HG03460 (cell line): ENCODE measurements around the gene GUCA1A.
"Not testable (repeated sequence)": the region's sequence is repeated elsewhere in the genome, so short reads cannot be mapped to it uniquely, and the experiment has no call there.

ENCODE experiments used
- ATAC-seq: cut with Tn5 transposase; IDR thresholded peaks from one replicate; pipeline ENCODE4 v1.9.1; 2021; ENCODE audit not compliant: unreplicated experiment

Gene GUCA1A

DNA sequence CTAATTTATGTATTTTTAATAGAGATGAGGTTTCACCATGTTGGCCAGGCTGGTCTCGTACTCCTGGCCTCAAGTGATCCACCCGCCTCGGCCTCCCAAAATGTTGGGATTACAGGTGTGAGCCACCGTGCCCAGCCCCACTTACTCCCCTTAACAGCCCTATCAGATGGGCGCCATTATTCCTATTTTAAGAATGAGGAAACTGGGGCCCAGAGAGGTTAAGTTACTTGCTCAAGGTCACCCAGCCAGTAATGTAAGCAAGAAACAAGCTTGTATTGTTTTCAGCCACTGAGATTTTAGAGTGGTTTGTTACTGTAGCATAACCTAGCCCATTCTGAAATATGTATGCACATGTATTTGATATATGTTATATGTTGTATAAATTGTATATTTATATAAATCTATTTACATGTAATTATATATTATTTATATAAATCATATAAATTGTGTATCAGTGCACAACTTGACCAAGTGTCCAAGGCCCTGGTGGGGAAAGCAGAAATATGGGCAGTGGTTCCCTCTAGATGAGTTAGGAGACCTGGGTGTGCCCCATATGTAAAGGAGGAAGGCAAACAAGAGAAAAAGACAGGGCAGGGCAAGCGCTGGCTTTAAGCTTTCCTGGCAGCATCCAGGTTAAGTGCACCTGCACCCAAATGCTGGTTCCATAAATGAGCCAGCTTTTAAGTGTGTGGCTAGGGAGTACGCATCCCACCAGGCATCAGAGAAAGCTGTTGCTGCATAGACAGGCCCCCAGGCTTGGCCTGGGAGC, 1.2 kb upstream of the GUCA1A start:
- no peak for ATAC-seq

DNA sequence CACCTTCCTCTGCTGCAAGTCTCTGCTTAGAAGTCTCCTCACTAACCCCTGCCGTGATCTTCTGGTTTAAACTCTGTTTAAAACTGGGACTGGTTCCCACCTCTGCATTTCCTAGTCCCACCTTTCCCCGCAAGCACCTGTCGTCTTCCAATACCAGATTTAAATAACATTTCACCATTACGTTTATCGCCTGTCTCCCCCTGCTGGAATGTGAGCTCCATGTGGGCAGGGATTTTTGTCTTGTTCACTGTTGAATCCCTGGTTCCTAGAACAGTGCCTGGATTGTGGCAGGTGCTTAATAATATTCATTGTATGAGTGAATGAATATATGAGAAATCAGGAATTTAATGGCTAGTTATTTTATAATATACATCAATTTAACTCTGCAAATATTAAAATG, 2.7 kb downstream of the GUCA1A start:
- ATAC-seq: no peak

DNA sequence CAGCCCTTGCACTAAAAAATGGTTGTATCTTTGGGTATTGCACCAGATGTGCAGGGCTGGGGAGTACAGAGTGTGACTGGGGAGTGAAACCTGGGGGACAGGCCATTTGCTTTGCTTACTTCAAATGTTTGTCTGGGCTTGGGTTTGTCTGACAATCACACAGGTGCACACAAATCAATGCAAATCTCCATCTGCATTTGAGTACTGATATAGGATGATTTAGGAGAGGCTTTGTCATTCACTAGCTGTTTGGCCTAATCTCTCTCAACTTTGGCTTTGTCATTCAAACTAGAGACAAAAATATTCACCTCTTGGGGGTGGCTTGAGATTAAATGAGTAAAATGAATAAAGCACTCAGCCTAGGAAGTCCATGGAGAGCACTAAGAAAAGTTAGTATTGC, 3.8 kb downstream of the GUCA1A start:
- no peak for ATAC-seq

DNA sequence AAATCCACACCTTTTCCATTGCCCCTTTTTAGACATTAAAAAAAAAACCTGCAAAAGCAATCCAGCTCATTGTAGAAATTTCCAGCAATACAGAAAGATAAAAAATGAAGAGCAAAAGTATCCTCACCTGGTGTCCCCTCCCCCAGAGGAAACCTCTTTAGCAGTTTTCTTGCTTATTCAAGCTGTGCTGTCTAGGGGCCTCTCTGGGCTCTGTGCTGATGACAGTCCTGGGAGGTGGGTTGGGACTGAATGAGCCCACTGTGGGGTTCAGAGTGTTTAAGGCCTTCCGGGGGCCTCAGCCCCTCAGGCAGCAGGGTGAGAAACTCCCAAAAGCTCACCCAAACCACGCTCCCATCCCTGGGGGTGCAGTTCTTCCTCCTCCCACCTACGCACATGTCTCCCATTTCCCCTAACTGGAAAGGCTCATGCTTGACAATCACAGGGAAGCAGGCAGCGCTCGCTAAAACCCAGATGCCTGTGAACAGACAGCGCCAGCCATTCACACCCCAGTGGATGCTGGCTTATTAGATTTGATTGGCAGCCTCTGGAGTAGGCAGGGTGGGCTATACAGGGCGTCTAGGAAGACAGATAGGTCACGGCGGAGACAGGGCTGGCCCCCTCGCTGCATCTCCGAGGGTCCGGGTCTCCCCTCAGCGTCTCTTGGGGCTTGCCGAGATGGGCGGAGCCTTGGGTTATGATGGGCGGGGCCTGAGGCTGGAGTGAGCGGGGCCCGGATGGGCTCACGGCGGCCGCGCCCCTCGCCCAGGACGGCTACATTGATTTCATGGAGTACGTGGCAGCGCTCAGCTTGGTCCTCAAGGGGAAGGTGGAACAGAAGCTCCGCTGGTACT, 4.6 kb downstream of the GUCA1A start:
- no peak for ATAC-seq

DNA sequence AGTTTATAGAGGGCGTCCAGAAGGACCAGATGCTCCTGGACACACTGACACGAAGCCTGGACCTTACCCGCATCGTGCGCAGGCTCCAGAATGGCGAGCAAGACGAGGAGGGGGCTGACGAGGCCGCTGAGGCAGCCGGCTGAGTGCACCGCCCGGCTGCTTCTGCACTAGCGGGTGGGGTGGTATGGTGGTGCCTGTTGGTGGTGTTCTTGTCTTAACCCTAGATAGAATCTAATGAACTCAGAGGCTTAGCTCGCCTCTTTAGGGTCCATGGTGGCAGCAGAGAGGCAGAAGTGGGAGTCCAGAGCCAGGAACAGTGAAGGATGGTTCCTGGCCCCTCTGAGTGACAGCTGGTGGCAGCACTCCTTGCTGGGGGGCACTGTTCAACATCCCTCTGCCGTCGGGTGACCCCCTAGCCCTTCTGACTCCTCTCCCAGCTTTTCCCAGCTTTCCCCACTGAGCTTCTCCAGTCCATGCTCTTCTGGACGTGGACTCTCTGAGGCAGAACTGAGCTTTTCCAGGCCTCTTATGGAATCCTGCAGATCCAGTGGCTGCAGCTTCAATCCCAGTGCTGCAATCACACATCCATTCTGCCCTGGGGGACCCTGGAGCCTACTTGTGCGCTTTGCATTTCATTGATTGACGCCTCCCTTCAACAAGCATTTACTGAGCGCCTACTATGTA, 6.2 kb downstream of the GUCA1A start:
- no peak for ATAC-seq

DNA sequence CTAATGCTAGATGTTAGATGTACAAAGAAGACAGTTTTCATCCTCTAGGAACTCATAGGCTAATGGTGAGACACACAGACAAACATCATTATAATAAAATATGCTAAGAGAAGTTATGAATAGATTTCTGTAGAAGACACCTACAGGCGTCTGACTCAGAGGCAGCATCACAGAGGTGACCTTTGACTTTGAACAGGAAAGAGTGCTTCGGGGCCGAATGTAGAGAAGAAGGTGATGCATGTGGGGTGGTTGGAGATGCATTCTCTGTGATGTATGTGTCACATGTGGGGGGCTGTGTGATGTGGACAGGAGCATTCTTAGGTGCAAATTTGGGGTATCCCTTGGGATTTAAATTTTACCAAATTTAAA, 6.8 kb downstream of the GUCA1A start:
- no peak for ATAC-seq

- no peak for ATAC-seq
Observed at GRCh38 chr6:42182101-42182500, 8.9 kb downstream of the GUCA1A start.

DNA sequence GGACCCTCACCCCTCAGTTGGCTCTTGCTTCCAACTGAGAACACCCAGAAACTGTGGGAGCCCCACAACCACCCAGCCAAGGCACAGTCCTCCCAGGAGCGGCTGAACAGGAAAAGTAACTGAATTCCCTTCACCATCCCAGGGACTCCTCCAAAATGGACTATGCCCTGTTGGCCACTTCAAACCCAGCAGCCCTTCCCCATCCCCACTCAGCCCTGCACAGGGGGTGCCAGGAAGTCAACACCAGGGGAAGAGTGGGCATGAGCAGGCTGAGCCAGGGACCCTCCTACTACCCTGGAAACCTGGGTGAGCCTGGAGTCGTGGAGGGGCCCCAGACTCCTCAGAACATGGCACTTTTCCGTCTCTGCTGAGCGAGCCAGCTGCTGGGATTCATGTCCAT, 11.3 kb downstream of the GUCA1A start:
- ATAC-seq: no peak

- ATAC-seq: no peak
Observed at GRCh38 chr6:42185597-42185996, 12.4 kb downstream of the GUCA1A start.

GRCh38 chr6:42188406-42188805, 15.2 kb downstream of the GUCA1A start:
- ATAC-seq: no peak

DNA sequence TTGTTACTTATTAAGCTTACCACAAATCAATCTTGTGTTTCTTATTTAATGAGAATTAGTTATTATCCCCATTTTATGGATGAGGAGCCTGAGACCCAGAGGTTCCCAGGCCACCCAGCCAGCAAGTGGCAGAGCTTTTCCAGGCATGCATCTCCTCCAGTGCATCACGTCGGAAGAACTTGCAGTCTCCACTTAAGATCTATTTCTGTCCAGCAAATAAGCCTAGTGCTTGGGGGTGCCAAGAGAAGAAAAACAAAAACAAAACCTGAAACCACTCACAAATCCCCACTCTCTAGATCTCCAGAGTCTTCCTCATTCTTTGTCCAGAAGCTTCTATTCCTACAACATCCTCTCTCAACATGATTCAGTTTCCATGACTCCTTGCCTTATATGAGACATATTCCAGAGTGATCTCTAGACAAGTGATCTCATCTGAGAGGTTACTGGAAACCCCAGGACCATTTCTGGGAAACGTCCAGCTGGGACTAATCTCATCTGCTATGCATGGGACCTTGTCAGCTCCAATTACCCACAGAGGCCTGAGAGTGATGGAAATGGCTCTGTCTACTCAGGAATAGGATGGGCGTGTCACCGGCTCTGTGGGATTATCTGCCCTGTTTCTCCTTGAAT, 17.5 kb downstream of the GUCA1A start:
- no peak for ATAC-seq

DNA sequence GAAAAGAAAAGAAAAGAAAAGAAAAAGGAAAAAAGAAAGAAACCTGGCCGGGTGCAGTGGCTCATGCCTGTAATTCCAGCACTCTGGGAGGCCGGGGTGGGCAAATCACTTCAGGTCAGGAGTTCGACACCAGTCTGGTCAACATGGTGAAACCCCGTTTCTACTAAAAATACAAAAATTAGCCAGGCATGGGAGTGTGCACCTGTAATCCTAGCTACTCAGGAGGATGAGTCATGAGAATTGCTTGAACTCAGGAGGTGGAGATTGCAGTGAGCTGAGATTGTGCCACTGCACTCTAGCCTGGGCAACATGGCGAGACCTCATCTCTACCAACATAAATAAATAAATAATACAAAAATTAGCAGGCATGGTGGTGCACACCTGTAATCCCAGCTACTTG, 19.2 kb downstream of the GUCA1A start:
- not testable (repeated sequence) for ATAC-seq

DNA sequence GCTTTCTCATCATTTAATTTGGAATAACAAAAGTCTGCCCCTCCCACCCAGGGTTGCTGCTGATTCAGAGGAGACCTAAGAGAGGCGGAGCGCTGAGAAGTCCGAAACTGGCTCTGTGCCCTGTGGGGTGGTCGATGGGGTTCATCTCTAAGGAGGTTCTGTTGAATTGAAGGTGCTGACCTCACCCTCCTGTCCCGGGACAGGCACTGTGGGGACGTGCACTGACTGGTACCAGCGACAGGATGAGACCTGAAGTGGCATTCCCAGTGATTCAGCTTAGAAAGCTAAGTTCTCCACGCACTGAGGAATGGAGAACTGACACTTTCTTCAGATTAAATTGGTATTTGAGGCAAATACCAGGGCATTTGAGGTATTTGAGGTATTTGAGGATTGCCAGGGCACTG, 20.3 kb downstream of the GUCA1A start:
- ATAC-seq: no peak

DNA sequence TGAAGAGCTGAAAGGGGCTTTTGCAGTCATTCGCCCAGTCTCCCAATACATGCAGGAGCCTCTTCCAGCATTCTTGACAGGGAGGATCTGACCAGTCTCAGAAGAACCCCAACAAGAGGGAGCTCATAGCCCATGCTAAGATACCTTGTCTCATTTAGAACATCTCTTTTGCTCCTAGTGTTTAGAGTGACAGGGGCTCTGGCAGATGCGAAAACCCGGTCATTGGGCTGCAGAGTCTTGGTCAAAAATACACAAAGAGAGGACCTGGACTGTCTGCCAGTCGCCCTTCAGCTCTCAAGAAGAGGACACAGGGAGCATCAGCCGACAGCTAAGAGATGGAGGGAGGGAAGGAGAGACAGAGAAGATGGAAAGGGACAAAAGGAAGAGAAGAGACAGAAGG, 20.9 kb downstream of the GUCA1A start:
- no peak for ATAC-seq

DNA sequence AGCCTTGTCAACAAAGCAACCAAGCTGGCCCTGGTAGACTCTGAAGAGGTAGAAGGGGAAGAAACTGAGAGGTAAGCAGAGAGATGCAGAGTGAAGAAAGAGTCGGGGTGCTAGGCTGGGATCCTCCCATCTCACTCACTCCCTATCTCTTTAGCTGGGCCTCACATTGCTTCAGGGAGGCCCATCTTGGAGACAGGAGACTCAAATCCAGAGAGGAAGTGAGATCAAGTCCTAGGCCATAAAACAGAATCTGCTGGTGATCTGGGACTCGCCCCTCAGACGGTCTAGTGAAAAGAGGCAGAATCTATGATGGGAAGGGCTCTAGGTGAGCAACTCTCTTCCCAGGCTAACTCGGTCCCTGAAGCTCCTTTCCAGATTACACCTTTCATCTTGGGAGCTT, 22.3 kb downstream of the GUCA1A start:
- ATAC-seq: no peak

DNA sequence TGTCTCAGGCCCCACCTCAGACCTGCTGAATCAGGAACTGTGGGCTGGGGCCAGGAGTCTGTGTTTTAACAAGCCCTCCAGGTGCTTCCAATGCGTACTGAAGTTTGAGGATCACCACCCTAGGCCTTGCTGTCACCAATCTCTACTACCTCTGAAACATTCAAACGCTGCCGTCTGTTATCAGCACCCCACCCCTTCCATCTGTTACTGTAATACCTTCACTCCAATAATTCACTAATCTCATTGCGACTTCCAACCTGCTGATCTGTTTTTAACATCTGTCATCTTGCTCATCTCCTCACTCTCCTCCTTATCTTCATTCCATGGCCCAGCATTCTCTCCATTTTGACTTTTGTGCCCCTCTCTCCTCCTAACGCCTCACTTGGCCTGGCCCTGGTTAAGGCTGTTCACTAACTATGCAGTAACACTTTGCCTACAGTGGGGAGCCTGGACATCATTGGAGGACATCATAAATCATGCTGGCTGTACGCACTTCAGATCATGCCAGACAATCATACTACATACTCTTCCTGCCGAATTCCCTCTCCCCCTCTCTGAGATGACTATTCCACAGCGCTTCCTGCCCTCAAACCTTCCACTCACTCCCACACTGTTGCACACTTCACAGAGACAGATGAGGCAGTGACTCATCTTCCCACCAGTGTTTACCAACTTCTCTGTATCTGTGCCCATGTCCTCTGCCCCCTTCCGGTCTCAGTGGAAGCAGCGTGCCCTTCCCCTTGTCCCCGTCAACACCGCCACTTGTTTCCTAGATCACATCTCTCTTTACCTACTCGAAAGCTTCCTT, 24.6 kb downstream of the GUCA1A start:
- ATAC-seq: no peak

GRCh38 chr6:42199106-42199981, 26.2 kb downstream of the GUCA1A start:
- ATAC-seq: no peak

DNA sequence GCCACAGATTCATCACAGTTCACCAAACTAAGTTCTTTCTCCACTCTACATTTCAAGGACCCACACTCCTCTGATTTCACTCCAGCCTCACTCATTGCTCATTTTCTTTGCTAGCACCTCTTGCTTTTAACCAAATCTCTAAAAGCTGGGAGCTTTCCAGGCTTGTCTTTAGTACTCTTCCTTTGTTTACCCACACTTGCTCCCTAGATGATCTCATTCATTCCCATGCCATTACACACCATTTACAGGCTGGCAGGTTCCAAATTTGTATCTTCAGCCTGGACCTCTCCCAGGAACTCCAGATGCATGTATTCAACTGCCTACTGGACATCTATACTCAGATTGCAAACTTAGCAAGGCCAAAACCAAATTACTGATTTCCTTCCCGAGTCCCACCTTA, 26.9 kb downstream of the GUCA1A start:
- no peak for ATAC-seq

GRCh38 chr6:42201382-42201781, 28.2 kb downstream of the GUCA1A start:
- ATAC-seq: no peak
